Activated CD4-positive, CD25-positive, alpha-beta regulatory T cell treated with anti-CD3 and anti-CD28 coated beads, Interleukin-2, amount 50 U/mL, for 16 hours (primary cell): ENCODE measurements around the gene ATP5ME.
A peak's percentile ranks its signal among the peaks of the same experiment; 100 is the strongest.
"Not testable (repeated sequence)": the region's sequence is repeated elsewhere in the genome, so short reads cannot be mapped to it uniquely, and the experiment has no call there.

Experiments
- DNase-seq: peaks from one replicate; pipeline ENCODE4 v3.0.0-alpha.2; 2020; ENCODE audit warnings: low read depth, low spot score

ATP5ME gene

DNA sequence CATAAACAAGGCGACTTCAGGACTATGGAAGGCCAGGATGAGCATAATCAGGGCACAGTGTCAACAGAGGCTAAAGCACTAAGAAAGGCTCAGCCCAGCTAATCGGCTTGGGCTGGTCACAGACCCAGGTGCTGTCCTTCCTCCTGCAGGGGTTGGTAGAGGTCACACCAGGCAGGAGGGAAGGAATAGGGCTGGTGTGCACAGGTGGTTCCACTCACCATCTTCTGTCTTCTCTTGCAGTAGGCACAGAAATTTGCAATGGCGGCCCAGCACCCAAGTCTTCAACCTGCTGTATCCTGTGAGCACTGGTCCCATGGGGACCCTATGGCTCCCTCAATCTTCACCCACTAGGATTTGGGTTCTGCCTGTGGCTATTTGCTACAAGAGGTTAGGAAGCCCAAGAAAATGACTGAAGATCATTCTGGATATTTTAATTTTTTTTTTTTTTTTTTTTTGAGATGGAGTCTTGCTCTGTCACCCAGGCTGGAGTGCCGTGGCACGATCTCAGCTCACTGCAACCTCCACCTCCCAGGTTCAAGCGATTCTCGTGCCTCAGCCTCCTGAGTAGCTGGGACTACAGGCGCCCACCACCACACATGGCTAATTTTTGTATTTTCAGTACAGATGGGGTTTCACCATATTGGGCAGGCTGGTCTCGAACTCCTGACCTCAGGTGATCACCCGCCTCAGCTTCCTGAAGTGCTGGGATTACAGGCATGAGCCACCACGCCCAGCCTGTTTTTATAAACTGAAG lies 4.1 kb downstream of the ATP5ME start:
- not testable (repeated sequence) for DNase-seq

DNA sequence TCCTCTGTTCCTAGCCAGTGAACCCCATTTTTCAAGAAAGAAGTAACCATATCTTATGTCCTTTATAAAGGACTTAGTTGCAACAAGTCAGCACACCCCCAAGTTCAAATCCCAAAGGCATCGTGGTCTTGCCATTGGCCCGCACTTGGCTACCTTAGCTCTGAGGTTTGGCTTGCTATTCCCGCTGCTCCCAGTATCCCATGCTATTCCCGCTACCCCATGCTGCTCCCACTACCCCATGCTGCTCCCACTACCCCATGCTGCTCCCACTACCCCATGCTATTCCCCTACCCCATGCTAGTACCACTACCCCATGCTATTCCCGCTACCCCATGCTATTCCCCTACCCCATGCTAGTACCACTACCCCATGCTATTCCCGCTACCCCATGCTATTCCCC lies 5.9 kb downstream of the ATP5ME start:
- not testable (repeated sequence) for DNase-seq

DNA sequence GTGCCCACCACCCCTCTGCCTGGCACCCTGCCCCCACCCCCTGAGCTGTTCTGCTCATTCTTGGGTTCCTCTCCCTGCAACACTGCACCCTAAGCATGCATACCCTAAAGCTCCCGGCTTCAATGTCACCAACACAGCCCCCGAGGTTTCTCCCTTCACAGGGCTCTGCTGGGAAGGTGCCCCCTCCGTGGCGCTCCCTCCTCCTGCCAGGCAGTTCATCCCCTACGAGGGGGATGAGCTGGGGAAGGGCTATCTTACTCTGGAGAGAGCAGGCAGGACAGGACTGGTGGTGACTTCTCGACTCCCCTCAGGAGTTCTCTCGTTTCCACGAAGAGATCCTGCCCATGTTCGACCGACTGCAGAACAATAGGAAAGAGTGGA lies 6.5 kb downstream of the ATP5ME start:
- no peak for DNase-seq

DNA sequence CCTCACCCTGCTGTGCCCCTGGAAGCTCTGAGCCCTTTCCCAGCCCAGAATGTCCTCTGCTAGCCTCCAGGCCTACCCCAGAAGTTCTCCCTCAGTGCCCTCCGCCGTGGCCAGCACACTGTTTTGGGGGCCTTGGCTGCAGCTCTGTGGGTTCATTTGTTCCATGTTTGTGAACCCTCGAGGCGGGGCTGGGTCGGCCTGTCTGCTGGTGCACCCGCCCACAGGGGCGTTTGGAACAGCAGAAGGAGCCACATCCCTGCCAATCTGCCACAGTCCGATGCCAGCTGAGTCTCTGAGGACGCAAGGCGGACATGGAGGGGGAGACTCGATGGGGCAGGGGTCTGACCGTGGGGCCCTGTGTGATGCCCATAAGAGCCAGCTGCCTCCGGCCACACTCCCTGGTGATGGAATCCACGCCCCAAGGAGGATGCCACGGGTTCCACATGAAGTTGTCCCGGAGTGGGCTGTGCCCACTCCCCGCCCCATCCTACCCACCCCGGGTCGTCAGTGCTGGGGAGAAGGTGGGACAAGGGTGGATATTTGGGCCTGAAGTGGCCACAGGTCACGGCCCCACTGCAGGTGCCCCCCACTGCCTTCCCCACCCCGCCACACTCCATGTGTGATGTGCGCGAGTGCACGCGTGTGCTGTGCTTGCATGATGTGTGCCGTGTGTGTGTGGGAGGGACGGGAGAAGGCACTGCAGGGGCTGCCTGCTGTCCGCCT lies 7.1 kb downstream of the ATP5ME start:
- DNase-seq: no peak

DNA sequence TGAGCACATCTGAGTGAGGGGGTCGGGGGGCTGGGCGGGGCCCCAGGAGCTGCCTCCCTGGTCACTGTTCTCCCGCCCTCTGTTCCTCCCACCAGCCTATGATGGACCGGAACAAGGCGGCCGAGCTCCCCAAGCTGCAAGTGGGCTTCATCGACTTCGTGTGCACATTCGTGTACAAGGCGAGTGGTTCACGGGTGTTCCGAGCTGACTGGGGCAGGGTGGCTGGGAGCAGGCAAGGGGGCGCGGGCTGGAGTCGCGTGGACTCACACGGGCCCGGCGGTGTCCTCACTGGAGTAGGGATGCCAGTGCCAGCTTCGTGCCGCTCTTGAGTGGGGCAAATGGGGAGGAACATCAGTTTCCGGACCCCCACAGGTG lies 7.7 kb downstream of the ATP5ME start:
- DNase-seq: no peak

DNA sequence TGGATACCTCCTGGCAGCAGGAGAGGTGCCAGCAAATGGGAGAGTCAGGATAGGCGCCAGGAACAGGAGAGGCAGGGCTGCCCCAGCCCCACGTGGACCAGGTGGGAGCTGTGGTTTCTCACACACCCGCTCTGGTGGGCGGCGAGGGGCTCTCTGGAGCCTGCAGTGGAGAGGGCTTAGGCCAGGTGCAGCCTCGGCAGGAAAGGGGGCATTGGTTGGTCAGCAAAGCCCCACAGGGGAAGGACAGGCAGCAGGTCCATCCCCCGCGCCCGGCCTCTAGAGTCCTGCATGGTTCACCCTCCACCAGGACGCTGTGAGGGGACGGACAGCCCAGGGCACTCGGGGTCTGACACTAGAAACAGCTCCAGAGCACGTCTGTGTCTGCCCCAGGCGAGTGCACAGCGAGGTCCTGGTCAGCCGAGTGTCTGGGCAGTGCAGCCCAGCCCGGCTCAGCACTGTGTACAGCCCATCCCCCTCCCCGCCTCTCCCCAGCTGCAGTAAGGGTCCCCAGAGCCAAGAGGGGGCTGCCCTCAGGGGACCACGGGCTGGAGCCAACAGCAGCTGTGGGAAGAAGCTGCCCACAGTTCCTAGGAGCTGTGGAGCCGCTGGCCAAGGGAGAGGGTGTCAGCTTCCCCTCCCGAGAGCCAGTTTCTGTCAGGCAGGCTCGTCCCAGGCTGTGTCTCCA lies 8.2 kb downstream of the ATP5ME start:
- no peak for DNase-seq

DNA sequence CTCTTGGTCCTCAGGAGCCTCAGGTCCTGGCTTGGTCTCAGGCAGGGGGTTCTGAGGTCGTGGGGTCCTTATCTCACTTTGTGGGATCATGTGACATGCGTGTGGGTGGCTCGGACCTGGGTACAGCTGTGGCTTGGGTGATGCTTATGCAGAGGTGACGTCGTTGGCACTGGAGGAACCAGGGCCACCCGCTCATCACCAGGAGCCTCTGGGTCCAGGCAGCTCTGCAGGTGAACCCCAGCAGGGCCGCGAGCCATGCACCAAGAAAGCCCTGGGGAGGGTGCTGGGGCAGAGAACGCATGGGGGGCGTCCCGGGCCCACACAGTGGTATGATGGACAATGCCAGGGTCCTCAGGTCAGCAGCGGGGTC lies 8.7 kb downstream of the ATP5ME start:
- DNase-seq: no peak

DNA sequence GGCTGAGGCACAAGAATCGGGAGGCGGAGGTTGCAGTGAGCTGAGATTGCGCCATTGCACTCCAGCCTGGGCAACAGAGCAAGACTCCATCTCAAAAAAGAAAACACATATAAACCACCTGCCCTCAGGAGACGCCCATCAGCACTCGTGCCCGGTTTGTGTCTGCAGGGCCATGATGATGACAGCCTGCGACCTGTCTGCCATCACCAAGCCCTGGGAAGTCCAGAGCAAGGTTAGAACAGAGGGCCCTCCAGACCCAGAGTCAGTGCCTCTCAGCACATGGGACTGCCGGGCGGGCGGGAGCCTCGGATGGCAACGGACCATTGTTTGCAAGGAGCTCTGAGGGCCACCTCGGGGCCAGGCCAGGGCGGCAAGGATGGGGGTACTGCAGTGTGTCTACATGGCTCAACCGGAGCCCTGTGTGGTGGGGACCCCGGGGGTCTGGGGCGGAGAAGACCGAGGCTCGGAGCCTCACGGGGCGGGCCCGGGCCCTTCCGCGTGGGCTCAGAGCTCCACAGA lies 9.3 kb downstream of the ATP5ME start:
- no peak for DNase-seq

DNA sequence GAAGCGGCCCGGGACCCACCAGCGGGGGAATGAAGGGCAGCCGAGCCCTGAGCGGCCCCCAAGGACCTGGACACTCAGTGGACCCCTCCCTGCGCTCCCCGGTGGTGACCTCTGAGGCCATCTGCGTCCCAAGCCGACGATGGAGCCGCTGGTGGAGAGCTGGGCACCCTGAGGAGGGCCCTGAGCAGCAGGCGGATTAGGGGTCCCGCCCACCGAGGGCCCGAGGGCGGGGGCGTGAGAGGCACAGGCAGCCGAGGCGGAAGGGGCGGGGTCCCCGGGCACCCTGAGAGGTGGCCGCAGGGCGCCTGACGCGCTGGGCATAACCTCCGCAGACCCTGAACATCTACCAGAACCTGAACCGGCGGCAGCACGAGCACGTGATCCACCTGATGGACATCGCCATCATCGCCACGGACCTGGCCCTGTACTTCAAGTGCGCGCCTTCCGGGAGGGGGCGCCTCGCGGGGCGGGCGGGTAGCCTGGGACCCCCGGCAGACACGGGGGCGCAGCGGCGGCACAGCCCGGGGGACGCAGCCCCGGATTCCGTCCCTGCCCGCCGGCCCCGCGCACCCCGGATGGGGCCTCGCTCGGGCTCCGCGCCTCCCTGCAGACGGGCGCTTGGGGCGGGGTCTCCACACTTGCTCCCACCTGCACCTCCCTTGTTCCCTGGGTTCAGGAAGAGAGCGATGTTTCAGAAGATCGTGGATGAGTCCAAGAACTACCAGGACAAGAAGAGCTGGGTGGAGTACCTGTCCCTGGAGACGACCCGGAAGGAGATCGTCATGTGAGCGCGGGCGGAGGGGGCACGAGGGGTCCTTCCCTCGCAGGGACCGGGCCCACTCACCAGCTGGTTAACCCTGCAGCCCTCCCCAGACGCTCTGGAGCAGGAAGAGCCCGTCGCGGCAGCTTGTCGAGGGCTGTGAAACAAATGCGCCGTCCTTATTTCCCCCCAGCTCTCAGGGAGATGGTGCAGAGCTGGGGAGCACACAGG lies 10.3 kb downstream of the ATP5ME start:
- peak; percentile 42 for DNase-seq

DNA sequence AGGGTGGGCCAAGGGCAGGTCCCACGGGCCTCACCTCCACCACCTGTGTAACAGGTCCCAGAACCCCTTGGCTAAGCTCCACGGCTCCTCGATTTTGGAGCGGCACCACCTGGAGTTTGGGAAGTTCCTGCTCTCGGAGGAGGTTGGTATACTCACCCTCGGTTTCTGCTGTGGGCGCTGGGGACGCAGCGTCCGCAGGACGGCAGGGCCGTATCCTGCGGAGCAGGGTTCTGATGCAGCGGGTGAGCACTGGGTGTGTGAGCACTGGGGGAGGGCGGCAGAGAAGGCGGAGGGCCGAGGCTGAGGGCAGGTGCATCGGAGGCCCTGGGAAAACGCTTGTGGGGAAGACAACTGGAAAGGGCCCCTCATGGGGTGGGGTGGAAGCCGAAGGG lies 11.0 kb downstream of the ATP5ME start:
- DNase-seq: no peak

DNA sequence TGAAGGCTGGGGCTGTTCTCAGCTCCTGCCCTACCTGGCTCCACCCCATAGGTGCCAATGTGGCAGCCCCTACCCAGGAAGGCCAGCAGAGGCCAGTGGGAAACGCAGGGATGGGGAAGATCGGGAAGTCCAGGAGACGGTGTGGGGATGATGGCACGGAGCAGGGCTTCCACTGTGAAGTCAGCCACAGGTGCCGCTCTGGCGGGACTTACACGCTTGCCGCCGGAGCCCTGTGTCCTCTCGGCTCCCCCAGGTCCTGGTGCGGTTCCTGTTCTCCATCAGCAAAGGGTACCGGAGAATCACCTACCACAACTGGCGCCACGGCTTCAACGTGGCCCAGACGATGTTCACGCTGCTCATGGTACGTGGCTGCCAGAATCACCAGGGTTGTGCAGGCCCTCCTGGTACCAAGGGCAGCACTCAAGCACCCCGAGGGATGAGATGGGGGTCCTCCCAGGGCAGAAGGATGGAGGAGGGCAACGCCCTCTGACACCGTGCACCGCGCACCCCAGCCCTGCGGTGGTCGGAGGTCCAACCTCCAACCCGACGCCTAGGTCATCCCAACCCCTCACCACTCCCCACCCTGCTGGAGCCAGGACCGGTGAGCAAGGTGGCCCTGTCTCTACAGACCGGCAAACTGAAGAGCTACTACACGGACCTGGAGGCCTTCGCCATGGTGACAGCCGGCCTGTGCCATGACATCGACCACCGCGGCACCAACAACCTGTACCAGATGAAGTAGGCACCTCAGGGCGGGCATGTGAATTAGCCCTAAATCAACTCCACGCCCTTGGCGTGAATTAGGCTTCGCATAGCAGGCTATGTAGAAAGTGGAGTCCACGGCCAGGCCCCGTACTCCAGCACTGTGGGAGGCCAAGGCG lies 12.0 kb downstream of the ATP5ME start:
- DNase-seq: no peak

DNA sequence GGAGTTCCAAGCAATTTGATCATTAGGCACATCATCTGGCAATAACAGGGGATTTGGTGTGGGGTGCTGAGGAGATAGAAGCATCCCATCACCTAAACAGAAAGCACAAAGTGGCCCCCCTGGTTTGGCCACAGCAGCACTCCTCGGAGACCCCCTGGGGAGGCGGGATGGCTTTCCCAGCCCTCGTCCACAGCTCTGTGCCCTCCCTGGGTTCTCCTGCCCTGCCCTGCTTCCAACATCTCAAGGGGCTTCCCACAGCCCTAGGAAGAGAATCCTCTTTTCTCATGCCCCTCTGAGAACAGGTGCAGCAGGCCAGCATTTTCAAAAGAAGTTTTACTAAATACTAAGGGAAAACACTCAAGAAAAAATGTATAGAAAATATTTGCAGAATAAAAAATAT lies 12.8 kb downstream of the ATP5ME start:
- DNase-seq: no peak

DNA sequence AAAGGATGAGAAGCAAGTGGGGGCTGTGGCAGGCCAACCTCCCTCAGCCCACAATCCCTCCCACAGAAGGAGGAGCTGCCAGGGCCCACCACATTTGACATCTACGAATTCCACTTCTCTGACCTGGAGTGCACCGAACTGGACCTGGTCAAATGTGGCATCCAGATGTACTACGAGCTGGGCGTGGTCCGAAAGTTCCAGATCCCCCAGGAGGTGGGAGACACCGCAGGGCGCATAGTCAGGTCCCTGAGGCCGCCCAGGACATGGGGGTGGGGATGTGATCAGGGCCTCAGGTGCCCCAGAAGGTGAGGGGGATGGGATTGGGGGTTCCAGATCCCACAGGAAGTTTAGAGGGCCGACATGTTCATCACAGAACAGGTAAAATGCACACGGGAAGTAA lies 13.7 kb downstream of the ATP5ME start:
- no peak for DNase-seq

DNA sequence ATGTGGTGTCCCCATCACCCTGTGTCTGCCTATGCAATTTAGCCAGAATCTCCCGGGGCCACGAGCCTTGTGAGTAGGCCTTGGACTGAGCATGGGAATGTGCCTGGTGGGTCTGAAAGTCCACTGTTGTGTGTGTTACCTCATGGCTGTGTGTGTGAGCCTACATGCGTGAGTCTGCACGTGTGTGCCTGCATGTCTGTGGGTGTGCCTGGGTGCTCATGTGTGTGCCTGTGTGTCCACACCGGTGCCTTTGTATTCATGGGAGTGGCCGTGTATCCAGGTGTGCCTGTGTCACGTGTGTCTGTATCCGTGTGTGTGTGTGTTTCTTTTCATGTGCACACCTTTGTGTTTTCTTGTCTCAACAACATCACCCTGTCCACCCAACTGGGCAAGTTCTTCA lies 14.2 kb downstream of the ATP5ME start:
- DNase-seq: no peak

DNA sequence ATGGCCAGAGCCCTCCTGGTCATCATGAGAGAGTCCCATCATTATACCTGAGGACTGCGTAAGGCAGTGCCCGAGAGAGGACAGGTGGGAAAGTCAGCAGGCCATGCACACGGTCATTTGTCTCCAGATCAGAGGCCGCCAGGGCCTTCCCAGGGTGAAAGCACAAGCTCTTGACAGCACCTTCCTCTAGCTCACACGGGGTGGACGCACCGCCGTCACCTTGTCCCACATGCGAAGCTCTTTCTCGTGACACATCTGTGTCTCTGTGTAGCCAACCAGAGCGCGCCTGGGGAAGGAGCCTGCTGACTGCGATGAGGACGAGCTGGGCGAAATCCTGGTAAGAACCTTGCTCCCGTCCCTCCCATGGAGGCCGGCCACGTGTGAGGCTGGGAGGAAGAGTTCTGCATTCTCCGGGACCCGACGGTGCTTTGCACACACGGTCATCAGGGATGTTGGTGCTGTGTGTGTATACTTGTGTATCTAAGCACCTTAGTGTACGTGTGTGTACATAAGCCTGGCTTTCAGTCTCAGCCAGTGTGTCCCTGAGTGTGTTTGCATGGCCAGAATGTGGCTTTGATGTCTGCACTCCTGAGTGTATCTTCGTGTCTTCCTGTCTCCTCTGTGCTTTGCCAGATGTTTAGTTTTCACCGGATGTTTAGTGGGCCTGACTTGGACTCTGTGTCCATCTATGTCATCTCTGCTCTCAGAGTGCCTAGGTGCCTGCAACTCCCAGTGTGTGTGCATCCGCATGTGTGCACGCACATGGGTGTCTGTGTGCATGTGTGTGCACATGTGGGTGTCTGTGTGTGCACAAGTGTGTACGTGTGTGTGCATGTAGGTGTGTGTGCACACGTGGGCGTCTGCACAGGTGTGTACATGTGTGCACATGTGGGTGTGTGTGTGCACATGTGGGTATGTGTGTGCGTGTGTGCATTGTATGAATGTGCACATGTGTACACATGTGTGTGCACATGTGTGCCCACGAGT lies 15.1 kb downstream of the ATP5ME start:
- DNase-seq: no peak

DNA sequence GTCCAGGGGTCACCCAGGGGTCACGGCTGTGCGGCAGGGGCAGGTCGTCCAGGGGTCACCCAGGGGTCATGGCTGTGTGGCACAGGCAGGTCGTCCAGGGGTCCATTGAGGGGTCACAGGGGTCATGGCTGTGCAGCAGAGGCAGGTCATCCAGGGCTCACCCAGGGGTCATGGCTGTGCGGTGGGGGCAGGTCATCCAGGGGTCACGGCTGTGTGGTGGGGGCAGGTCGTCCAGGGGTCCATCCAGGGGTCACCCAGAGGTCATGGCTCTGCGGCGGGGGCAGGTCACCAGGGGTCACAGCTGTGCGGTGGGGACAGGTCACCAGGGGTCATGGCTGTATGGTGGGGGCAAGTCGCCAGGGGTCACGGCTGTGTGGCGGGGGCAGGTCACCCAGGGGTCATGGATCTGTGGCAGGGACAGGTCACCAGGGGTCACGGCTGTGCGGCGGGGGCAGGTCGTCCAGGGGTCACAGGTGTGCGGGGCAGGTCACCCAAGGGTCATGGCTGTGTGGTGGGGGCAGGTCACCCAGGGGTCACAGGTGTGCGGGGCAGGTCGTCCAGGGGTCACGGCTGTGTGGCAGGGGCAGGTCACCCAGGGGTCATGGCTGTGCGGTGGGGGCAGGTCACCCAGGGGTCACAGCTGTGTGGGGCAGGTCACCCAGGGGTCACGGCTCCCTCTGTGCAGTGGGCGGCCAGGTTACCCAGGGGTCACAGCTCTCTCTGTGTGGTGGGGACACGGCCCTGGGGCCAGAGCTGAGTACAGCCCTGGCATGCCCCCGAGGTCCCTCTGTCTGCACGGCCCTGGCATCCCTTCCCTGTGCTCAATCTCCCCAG lies 16.0 kb downstream of the ATP5ME start:
- no peak for DNase-seq

DNA sequence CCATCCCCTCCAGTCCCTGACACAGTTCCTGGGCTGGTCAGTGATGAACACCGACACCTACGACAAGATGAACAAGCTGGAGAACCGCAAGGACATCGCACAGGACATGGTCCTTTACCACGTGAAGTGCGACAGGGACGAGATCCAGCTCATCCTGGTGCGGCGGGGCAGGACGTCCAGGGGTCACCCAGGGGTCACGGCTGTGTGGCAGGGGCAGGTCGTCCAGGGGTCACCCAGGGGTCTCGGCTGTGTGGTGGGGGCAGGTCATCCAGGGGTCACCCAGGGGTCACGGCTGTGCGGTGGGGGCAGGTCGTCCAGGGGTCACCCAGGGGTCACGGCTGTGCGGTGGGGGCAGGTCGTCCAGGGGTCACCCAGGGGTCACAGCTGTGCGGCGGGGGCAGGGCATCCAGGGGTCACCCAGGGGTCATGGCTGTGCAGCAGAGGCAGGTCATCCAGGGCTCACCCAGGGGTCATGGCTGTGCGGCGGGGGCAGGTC lies 16.7 kb downstream of the ATP5ME start:
- DNase-seq: no peak
